Measurements from ENCODE around the gene ITGA5. TPM values are rescaled to one million over a fixed set of nuclear protein-coding genes. Genes with fewer than 3 reads are reported as not detected.

Gene ITGA5
- total RNA-seq, 1 donor from 2014 or later = 55.3 TPM

DNA sequence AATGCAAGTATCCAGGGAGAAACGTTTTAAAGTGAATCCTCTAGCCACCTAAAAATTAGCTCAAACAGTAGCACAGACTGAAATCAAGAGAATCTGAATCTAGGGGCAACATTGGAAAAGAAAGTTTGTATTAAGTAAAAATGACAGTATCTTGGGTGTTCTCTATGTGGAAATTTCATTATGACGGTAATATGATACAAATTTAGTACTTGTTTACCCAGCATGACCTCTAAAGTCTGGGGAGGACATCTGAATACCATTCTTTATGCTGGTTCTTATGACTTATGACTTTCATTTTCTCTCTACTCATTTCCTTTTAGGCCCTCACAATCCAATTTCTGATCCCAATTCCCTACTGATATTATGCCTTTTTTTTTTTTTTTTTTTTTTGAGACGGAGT is 40.3 kb upstream of the ITGA5 start:
- Histone ChIP-seq H3K9me3 (replicated peaks) (no peaks in the 10 kb centered on the region), H3K4me3 (no peak overlapping the region)

GRCh38 chr12:54455760-54456469 is 36.8 kb upstream of the ITGA5 start:
- Histone ChIP-seq H3K36me3 (no peaks in the 10 kb centered on the region), H3K4me3 (no peak overlapping the region), H3K27me3 (ENCODE audit: low read depth) (peaks cover 7% of the 10 kb centered on the region), H3K27ac (replicated peaks) (no peak overlapping the region), H3K9me3 (replicated peaks) (no peaks in the 10 kb centered on the region), H3K4me1 (peaks cover 8% of the 10 kb centered on the region)
- intact Hi-C loops (cut with micrococcal nuclease) = no loop called here
- TF ChIP-seq CTCF (IDR thresholded peaks at IDR 0.05; ENCODE audit: borderline replicate concordance) = no peak
- DNase-seq = no peak

More for the DNA sequence above, 40.3 kb upstream of the ITGA5 start:
- intact Hi-C loops (cut with micrococcal nuclease) = no loop called here
- Histone ChIP-seq H3K36me3 (no peaks in the 10 kb centered on the region), H3K27me3 (ENCODE audit: low read depth) (peaks cover 21% of the 10 kb centered on the region), H3K27ac (replicated peaks) (no peak overlapping the region), H3K4me1 (peaks cover 8% of the 10 kb centered on the region)
- DNase-seq = no peak
- no peak for TF ChIP-seq CTCF (IDR thresholded peaks at IDR 0.05; ENCODE audit: borderline replicate concordance)

- Histone ChIP-seq H3K27ac (replicated peaks) (no peak overlapping the region), H3K4me1 (peaks cover 8% of the 10 kb centered on the region), H3K36me3 (no peaks in the 10 kb centered on the region), H3K9me3 (replicated peaks) (no peaks in the 10 kb centered on the region), H3K27me3 (ENCODE audit: low read depth) (no peaks in the 10 kb centered on the region), H3K4me3 (no peak overlapping the region)
- intact Hi-C loops (cut with micrococcal nuclease) = no loop called here
- TF ChIP-seq CTCF (IDR thresholded peaks at IDR 0.05; ENCODE audit: borderline replicate concordance) = no peak
- no peak for DNase-seq
Observed at GRCh38 chr12:54452628-54453027, 33.6 kb upstream of the ITGA5 start.

- TF ChIP-seq CTCF (IDR thresholded peaks at IDR 0.05; ENCODE audit: borderline replicate concordance) = no peak
Observed at GRCh38 chr12:54448344-54448743, 29.3 kb upstream of the ITGA5 start.

GRCh38 chr12:54447917-54448316 is 28.9 kb upstream of the ITGA5 start:
- H3K4me1 ChIP-seq = no peaks in the 10 kb centered on the region
- no peaks in the 10 kb centered on the region for H3K27me3 ChIP-seq (ENCODE audit: low read depth)
- H3K9me3 ChIP-seq (replicated peaks) = no peaks in the 10 kb centered on the region
- no peak for DNase-seq
- H3K4me3 ChIP-seq = no peak overlapping the region
- H3K27ac ChIP-seq (replicated peaks) = no peak overlapping the region
- no peaks in the 10 kb centered on the region for H3K36me3 ChIP-seq
- TF ChIP-seq CTCF (IDR thresholded peaks at IDR 0.05; ENCODE audit: borderline replicate concordance) = no peak
- intact Hi-C loops (cut with micrococcal nuclease) = no loop called here

More at GRCh38 chr12:54448344-54448743, 29.3 kb upstream of the ITGA5 start:
- Histone ChIP-seq H3K27ac (replicated peaks) (no peak overlapping the region), H3K4me3 (no peak overlapping the region), H3K36me3 (no peaks in the 10 kb centered on the region), H3K27me3 (ENCODE audit: low read depth) (no peaks in the 10 kb centered on the region), H3K4me1 (no peaks in the 10 kb centered on the region), H3K9me3 (replicated peaks) (no peaks in the 10 kb centered on the region)
- no peak for DNase-seq
- intact Hi-C loops (cut with micrococcal nuclease) = no loop called here

Data from left ventricle myocardium inferior (tissue), 1 donor.